ENCODE results near the gene WNT8B. TPM values are rescaled to one million over a fixed set of nuclear protein-coding genes. Genes with fewer than 3 reads are reported as not detected.
A peak's percentile ranks its signal among the peaks of the same experiment; 100 is the strongest.

Gene WNT8B
- total RNA-seq, 1 donor from 2014 or later, result not detected

- intact Hi-C loops (cut with DNase I), result no loop called here
- Histone ChIP-seq H3K4me1 (no peaks in the 10 kb centered on the region), H3K27ac (no peak overlapping the region), H3K4me3 (no peak overlapping the region), H3K9me3 (no peaks in the 10 kb centered on the region), H3K36me3 (no peaks in the 10 kb centered on the region), H3K27me3 (peaks cover 15% of the 10 kb centered on the region)
- DNase-seq (no peak), ATAC-seq (peak; percentile 51)
- TF ChIP-seq CTCF (IDR thresholded peaks at IDR 0.05), result no peak
Measured at GRCh38 chr10:100448951-100449350, 13.9 kb upstream of the WNT8B start.

GRCh38 chr10:100468322-100468721 lies 5.5 kb downstream of the WNT8B start:
- Histone ChIP-seq H3K36me3 (no peaks in the 10 kb centered on the region), H3K9me3 (no peaks in the 10 kb centered on the region), H3K27me3 (peaks cover 1% of the 10 kb centered on the region), H3K27ac (no peak overlapping the region), H3K4me1 (no peaks in the 10 kb centered on the region), H3K4me3 (no peak overlapping the region)
- no peak for DNase-seq
- intact Hi-C loops (cut with DNase I), result no loop called here
- no peak for TF ChIP-seq CTCF (IDR thresholded peaks at IDR 0.05)
- ATAC-seq, result no peak

DNA sequence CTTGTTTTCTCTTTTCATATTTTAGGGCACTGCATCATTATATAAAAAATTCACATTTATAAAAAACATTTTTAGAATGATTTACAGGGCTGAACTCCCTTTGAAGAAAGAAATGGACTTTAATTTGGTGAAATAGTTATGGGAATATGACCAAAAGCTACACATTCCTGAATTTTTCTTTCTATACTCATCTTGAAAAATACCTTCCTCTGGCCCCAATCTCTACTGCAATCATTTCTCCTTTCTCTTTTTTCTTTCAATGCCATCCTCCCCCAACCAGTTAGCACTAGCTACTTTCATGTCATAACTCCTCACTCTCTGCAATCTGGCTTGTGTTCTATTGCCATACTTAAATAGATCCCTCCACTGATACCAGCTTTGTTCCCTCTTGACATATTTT lies 6.2 kb downstream of the WNT8B start:
- Histone ChIP-seq H3K4me3 (no peak overlapping the region), H3K4me1 (no peaks in the 10 kb centered on the region), H3K27ac (no peak overlapping the region), H3K9me3 (no peaks in the 10 kb centered on the region), H3K36me3 (no peaks in the 10 kb centered on the region), H3K27me3 (no peaks in the 10 kb centered on the region)
- intact Hi-C loops (cut with DNase I), result no loop called here
- no peak for TF ChIP-seq CTCF (IDR thresholded peaks at IDR 0.05)
- DNase-seq (no peak), ATAC-seq (no peak)

GRCh38 chr10:100469756-100470155 lies 6.9 kb downstream of the WNT8B start:
- Histone ChIP-seq H3K4me1 (no peaks in the 10 kb centered on the region), H3K36me3 (no peaks in the 10 kb centered on the region), H3K27me3 (no peaks in the 10 kb centered on the region), H3K4me3 (no peak overlapping the region), H3K9me3 (no peaks in the 10 kb centered on the region), H3K27ac (no peak overlapping the region)
- DNase-seq, result no peak
- ATAC-seq, result no peak
- intact Hi-C loops (cut with DNase I), result no loop called here
- no peak for TF ChIP-seq CTCF (IDR thresholded peaks at IDR 0.05)

DNA sequence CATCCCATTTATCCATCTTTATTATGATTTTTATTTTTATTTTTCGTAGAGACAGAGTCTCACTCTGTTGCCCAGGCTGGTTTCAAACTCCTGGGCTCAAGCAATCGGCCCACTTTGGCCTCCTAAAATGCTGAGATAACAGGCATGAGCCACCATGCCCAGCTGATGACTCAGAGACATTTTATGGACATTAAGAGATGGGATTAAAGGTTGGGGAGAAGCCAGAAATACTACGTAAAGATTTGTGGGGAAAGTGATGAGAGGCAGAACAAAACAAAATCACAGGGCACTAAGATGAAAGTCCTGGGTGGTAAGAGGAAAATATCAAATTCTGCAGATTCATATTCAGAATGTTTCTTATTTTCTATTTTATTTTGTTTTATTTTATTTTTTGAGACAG lies 7.6 kb downstream of the WNT8B start:
- ATAC-seq (no peak), DNase-seq (no peak)
- Histone ChIP-seq H3K4me1 (no peaks in the 10 kb centered on the region), H3K4me3 (no peak overlapping the region), H3K27ac (no peak overlapping the region), H3K9me3 (no peaks in the 10 kb centered on the region), H3K27me3 (no peaks in the 10 kb centered on the region), H3K36me3 (no peaks in the 10 kb centered on the region)
- no peak for TF ChIP-seq CTCF (IDR thresholded peaks at IDR 0.05)
- intact Hi-C loops (cut with DNase I), result no loop called here

DNA sequence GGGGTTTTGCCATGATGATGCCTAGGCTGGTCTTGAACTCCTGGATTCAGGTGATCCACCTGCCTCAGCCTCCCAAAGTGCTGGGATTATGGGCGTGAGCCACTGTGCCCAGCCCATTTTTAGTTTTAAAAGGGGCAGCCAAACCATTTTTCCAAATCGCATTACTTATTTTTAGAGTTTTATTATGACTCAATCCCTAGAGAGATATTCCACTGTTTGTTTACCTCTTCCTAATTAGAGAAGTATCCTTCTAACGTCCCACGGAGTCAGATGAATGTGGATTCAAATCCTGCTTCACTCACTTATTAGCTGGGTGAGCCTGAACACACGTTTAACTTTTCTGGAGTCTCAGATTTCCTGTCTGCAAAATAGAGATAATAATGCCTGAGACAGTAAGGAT lies 15.2 kb downstream of the WNT8B start:
- no peak for TF ChIP-seq CTCF (IDR thresholded peaks at IDR 0.05)
- Histone ChIP-seq H3K36me3 (no peaks in the 10 kb centered on the region), H3K9me3 (no peaks in the 10 kb centered on the region), H3K4me1 (peaks cover 9% of the 10 kb centered on the region), H3K27me3 (peaks cover 25% of the 10 kb centered on the region), H3K4me3 (no peak overlapping the region), H3K27ac (no peak overlapping the region)
- DNase-seq (no peak), ATAC-seq (no peak)
- intact Hi-C loops (cut with DNase I), result no loop called here

Data from upper lobe of right lung (tissue), 1 donor.